Astrocyte (in vitro differentiated cells and primary cell): Measurements from ENCODE around the gene CCDC93. TPM values are rescaled to one million over a fixed set of nuclear protein-coding genes. Genes with fewer than 3 reads are reported as not detected.

Source experiments
- DNase-seq: peaks from one replicate; pipeline ENCODE4 v3.0.0-alpha.2; 2010; ENCODE audit warnings: low read depth
- FAIRE-seq: peaks from 2 replicates; lab custom pipeline; 2011; peaks lifted over from hg19 to GRCh38; lab: Jason Lieb, UNC
- H2AFZ ChIP-seq: 2 replicates; pipeline ENCODE4 v1.6.0; 2012; ENCODE audit warnings: low read depth, low read length, inconsistent platforms
- H3K27ac ChIP-seq: 2 replicates; pipeline ENCODE4 v1.5.1; 2011; ENCODE audit warnings: low read depth, low read length, inconsistent platforms
- H3K27me3 ChIP-seq: 2 replicates; pipeline ENCODE4 v1.6.0; 2011; ENCODE audit warnings: low read length, inconsistent platforms; ENCODE audit not compliant: insufficient read depth
- H3K36me3 ChIP-seq: 2 replicates; pipeline ENCODE4 v1.5.1; 2011; ENCODE audit warnings: low read length, inconsistent platforms; ENCODE audit not compliant: insufficient read depth
- H3K4me1 ChIP-seq: 2 replicates; pipeline ENCODE4 v1.5.1; 2011; ENCODE audit warnings: low read length, inconsistent platforms; ENCODE audit not compliant: insufficient read depth
- H3K4me2 ChIP-seq: 2 replicates; pipeline ENCODE4 v1.6.0; 2012; ENCODE audit warnings: low read length, inconsistent platforms
- H3K4me3 ChIP-seq: 2 replicates; pipeline ENCODE4 v1.5.1; 2011; ENCODE audit warnings: low read depth, mild to moderate bottlenecking, low read length, inconsistent platforms; ENCODE audit not compliant: insufficient read depth
- H3K79me2 ChIP-seq: 2 replicates; pipeline ENCODE4 v1.6.0; 2012; ENCODE audit warnings: mild to moderate bottlenecking, low read length, inconsistent platforms; ENCODE audit not compliant: insufficient read depth
- H3K9ac ChIP-seq: 2 replicates; pipeline ENCODE4 v1.6.0; 2012; ENCODE audit warnings: mild to moderate bottlenecking, low read length, inconsistent platforms
- H3K9me3 ChIP-seq: 2 replicates; pipeline ENCODE4 v1.5.1; 2012; ENCODE audit warnings: low read depth, mild to moderate bottlenecking, low read length, inconsistent platforms; ENCODE audit not compliant: insufficient read depth
- H4K20me1 ChIP-seq: 2 replicates; pipeline ENCODE4 v1.6.0; 2012; ENCODE audit warnings: low read length, inconsistent platforms; ENCODE audit not compliant: insufficient read depth
- H3K27ac Mint-ChIP-seq: one replicate; pipeline ENCODE4 v1.8.0; 2021; ENCODE audit warnings: mild to moderate bottlenecking, mixed read lengths; ENCODE audit not compliant: unreplicated experiment
- H3K27me3 Mint-ChIP-seq: one replicate; pipeline ENCODE4 v1.8.0; 2021; ENCODE audit warnings: low read depth, mixed read lengths; ENCODE audit not compliant: unreplicated experiment
- H3K36me3 Mint-ChIP-seq: one replicate; pipeline ENCODE4 v1.8.0; 2021; ENCODE audit warnings: low read depth, mixed read lengths; ENCODE audit not compliant: unreplicated experiment
- H3K4me1 Mint-ChIP-seq: one replicate; pipeline ENCODE4 v1.8.0; 2021; ENCODE audit warnings: low read depth, mixed read lengths; ENCODE audit not compliant: unreplicated experiment
- H3K4me3 Mint-ChIP-seq: one replicate; pipeline ENCODE4 v1.8.0; 2021; ENCODE audit warnings: mild to moderate bottlenecking, moderate library complexity, mixed read lengths; ENCODE audit not compliant: unreplicated experiment
- H3K9me3 Mint-ChIP-seq: one replicate; pipeline ENCODE4 v1.8.0; 2021; ENCODE audit warnings: mild to moderate bottlenecking, mixed read lengths; ENCODE audit not compliant: unreplicated experiment
- EZH2 ChIP-seq: IDR thresholded peaks from 2 replicates; pipeline ENCODE4 v1.6.1; 2012; ENCODE audit warnings: mild to moderate bottlenecking, low read length, inconsistent platforms; ENCODE audit not compliant: insufficient read depth
- total RNA-seq: library from RNA; stranded (reverse); gene quantifications from 2 replicates; pipeline ENCODE4 v1.2.1, GENCODE V29; 2021
- TF ChIP-seq, protein P1 (sequence below): IDR thresholded peaks from 2 replicates; pipeline ENCODE4 v1.5.1; 2011; ENCODE audit warnings: low read depth, mild to moderate bottlenecking, inconsistent platforms, low read length, moderate library complexity; ENCODE audit not compliant: insufficient read depth

CCDC93 gene
- total RNA-seq, 1 donor from 2014 or later: 29.1 TPM

DNA sequence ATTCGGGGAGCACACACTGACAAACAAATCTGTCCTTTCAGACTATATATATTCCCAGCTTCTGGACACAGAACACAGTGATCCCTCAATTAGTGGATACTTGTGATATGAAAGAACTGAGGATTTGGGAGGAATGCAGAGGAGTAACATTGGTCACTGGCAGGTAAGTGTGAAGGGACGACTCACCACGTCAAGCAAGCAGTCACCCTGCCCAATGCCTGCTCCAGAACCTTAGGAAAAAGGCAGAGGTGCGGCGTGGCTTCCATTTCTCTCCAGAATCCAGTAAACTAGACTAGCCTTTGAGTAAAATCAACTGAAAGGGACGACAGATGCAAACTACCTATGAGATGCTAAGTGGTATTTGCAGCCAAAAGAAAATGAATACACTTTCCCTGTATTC, 1.1 kb downstream of the CCDC93 start:
- FAIRE-seq: no peak
- Mint-ChIP-seq H3K9me3 (peaks cover 6% of the 10 kb centered on the region), H3K4me3 (peak overlapping the region; percentile 91), H3K27me3 (peaks cover 5% of the 10 kb centered on the region), H3K4me1 (peaks cover 18% of the 10 kb centered on the region), H3K36me3 (no peaks in the 10 kb centered on the region), H3K27ac (peak overlapping the region; percentile 26)
- no peak for TF ChIP-seq EZH2
- TF ChIP-seq, protein P1, sequence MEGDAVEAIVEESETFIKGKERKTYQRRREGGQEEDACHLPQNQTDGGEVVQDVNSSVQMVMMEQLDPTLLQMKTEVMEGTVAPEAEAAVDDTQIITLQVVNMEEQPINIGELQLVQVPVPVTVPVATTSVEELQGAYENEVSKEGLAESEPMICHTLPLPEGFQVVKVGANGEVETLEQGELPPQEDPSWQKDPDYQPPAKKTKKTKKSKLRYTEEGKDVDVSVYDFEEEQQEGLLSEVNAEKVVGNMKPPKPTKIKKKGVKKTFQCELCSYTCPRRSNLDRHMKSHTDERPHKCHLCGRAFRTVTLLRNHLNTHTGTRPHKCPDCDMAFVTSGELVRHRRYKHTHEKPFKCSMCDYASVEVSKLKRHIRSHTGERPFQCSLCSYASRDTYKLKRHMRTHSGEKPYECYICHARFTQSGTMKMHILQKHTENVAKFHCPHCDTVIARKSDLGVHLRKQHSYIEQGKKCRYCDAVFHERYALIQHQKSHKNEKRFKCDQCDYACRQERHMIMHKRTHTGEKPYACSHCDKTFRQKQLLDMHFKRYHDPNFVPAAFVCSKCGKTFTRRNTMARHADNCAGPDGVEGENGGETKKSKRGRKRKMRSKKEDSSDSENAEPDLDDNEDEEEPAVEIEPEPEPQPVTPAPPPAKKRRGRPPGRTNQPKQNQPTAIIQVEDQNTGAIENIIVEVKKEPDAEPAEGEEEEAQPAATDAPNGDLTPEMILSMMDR: no peak
- DNase-seq: no peak
- no peak overlapping the region for H3K27ac ChIP-seq
- peak overlapping the region; percentile 87 for H3K9ac ChIP-seq
- peaks cover 59% of the 10 kb centered on the region for H3K79me2 ChIP-seq
- no peaks in the 10 kb centered on the region for H3K27me3 ChIP-seq
- no peaks in the 10 kb centered on the region for H3K9me3 ChIP-seq
- H3K4me3 ChIP-seq: peak overlapping the region; percentile 75
- peaks cover 5% of the 10 kb centered on the region for H3K36me3 ChIP-seq
- H3K4me1 ChIP-seq: peaks cover 7% of the 10 kb centered on the region
- peaks cover 45% of the 10 kb centered on the region for H4K20me1 ChIP-seq
- peak overlapping the region; percentile 98 for H3K4me2 ChIP-seq
- H2AFZ ChIP-seq: peak overlapping the region; percentile 95

DNA sequence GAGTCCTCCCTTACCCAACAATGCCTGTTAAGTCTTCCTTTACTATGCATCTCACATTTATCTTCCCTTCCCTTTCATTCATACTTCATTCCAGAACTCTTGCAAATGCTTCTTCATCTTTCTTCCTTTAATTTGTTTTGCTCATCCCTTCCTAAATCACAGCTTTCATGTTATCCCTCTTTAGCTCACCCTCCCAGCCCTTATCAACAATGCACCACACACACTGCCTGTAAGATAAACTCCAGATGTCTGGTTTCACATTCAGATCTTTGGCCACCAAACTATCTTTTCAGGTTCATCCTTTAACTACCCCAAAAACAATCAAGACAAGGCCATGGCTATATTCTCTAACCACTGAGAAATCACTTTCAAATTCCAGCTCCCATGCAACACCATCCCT, 3.4 kb downstream of the CCDC93 start:
- H3K27me3 Mint-ChIP-seq: no peaks in the 10 kb centered on the region
- no peak overlapping the region for H3K9ac ChIP-seq
- FAIRE-seq: no peak
- H3K27ac Mint-ChIP-seq: no peak overlapping the region
- no peak overlapping the region for H2AFZ ChIP-seq
- peaks cover 18% of the 10 kb centered on the region for H3K4me1 Mint-ChIP-seq
- H3K27me3 ChIP-seq: no peaks in the 10 kb centered on the region
- TF ChIP-seq, protein P1: no peak
- no peak for TF ChIP-seq EZH2
- H4K20me1 ChIP-seq: peaks cover 45% of the 10 kb centered on the region
- H3K79me2 ChIP-seq: peaks cover 60% of the 10 kb centered on the region
- H3K4me1 ChIP-seq: peaks cover 7% of the 10 kb centered on the region
- no peaks in the 10 kb centered on the region for H3K36me3 Mint-ChIP-seq
- peaks cover 3% of the 10 kb centered on the region for H3K9me3 Mint-ChIP-seq
- peaks cover 23% of the 10 kb centered on the region for H3K36me3 ChIP-seq
- no peaks in the 10 kb centered on the region for H3K9me3 ChIP-seq
- H3K27ac ChIP-seq: no peak overlapping the region
- no peak overlapping the region for H3K4me3 ChIP-seq
- H3K4me3 Mint-ChIP-seq: no peak overlapping the region
- no peak overlapping the region for H3K4me2 ChIP-seq
- DNase-seq: no peak

DNA sequence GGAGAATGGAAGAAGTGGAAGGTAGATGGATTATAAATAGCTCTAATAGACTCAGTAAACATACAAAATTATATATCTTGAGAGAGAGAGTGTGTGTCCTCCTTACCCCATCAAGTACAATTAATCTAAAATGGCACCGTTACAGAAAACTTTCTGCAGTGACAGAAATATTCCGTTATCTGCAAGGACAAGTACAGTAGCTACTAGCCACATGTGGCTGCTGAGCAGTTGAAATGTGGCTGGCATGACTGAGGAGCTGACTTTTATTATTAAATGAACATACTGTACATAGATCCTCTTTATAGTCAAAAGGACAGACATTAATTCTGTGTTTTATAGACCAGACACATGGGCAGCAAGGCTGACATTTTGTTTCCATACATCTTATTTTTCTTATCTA, 7.0 kb downstream of the CCDC93 start:
- H3K79me2 ChIP-seq: peaks cover 41% of the 10 kb centered on the region
- H3K27ac Mint-ChIP-seq: no peak overlapping the region
- DNase-seq: no peak
- no peak overlapping the region for H3K9ac ChIP-seq
- no peak overlapping the region for H3K4me3 ChIP-seq
- peaks cover 3% of the 10 kb centered on the region for H3K9me3 Mint-ChIP-seq
- TF ChIP-seq, protein P1: no peak
- TF ChIP-seq EZH2: no peak
- H3K9me3 ChIP-seq: no peaks in the 10 kb centered on the region
- H3K4me2 ChIP-seq: no peak overlapping the region
- H3K4me1 ChIP-seq: no peaks in the 10 kb centered on the region
- FAIRE-seq: no peak
- peaks cover 2% of the 10 kb centered on the region for H3K36me3 Mint-ChIP-seq
- no peak overlapping the region for H3K4me3 Mint-ChIP-seq
- peaks cover 29% of the 10 kb centered on the region for H3K36me3 ChIP-seq
- H3K27ac ChIP-seq: no peak overlapping the region
- H2AFZ ChIP-seq: no peak overlapping the region
- H3K27me3 ChIP-seq: no peaks in the 10 kb centered on the region
- no peaks in the 10 kb centered on the region for H3K27me3 Mint-ChIP-seq
- peaks cover 7% of the 10 kb centered on the region for H3K4me1 Mint-ChIP-seq
- peaks cover 46% of the 10 kb centered on the region for H4K20me1 ChIP-seq
